GM21529 (cell line): Measurements from ENCODE around the gene SKA1.
"Not testable (repeated sequence)": the region's sequence is repeated elsewhere in the genome, so short reads cannot be mapped to it uniquely, and the experiment has no call there.

Source experiments
- ATAC-seq: cut with Tn5 transposase; IDR thresholded peaks from one replicate; pipeline ENCODE4 v1.9.1; 2021; ENCODE audit not compliant: unreplicated experiment

Gene SKA1

GRCh38 chr18:50393802-50394201 lies 19.0 kb downstream of the SKA1 start:
- ATAC-seq, result no peak

- ATAC-seq, result no peak
These were observed 20.2 kb downstream of the SKA1 start for GRCh38 chr18:50395093-50395492.

- no peak for ATAC-seq
These were observed 21.3 kb downstream of the SKA1 start for GRCh38 chr18:50396005-50396660.

GRCh38 chr18:50397023-50397422 lies 22.2 kb downstream of the SKA1 start:
- no peak for ATAC-seq

GRCh38 chr18:50398099-50398498 lies 23.3 kb downstream of the SKA1 start:
- ATAC-seq, result no peak

- ATAC-seq, result no peak
These were observed 24.1 kb downstream of the SKA1 start for GRCh38 chr18:50398947-50399346.

GRCh38 chr18:50399582-50399981 lies 24.7 kb downstream of the SKA1 start:
- no peak for ATAC-seq

- ATAC-seq, result not testable (repeated sequence)
These were observed 25.6 kb downstream of the SKA1 start for GRCh38 chr18:50400438-50400837.

- ATAC-seq, result no peak
These were observed 26.4 kb downstream of the SKA1 start for GRCh38 chr18:50401295-50401694.

GRCh38 chr18:50401888-50402287 lies 27.0 kb downstream of the SKA1 start:
- no peak for ATAC-seq

GRCh38 chr18:50404752-50405581 lies 30.1 kb downstream of the SKA1 start:
- not testable (repeated sequence) for ATAC-seq

GRCh38 chr18:50405582-50406271 lies 30.9 kb downstream of the SKA1 start:
- no peak for ATAC-seq

- ATAC-seq, result no peak
These were observed 34.4 kb downstream of the SKA1 start for GRCh38 chr18:50409236-50409635.

GRCh38 chr18:50410008-50410407 lies 35.2 kb downstream of the SKA1 start:
- no peak for ATAC-seq

- no peak for ATAC-seq
These were observed 36.0 kb downstream of the SKA1 start for GRCh38 chr18:50410894-50411293.

- ATAC-seq, result not testable (repeated sequence)
These were observed 42.0 kb downstream of the SKA1 start for GRCh38 chr18:50416832-50417231.

- not testable (repeated sequence) for ATAC-seq
These were observed 42.9 kb downstream of the SKA1 start for GRCh38 chr18:50417705-50418104.

GRCh38 chr18:50418650-50419049 lies 43.8 kb downstream of the SKA1 start:
- no peak for ATAC-seq

- no peak for ATAC-seq
These were observed 47.5 kb downstream of the SKA1 start for GRCh38 chr18:50422286-50422898.

- no peak for ATAC-seq
These were observed 50.2 kb downstream of the SKA1 start for GRCh38 chr18:50424877-50425690.

GRCh38 chr18:50427896-50428295 lies 53.0 kb downstream of the SKA1 start:
- ATAC-seq, result no peak
